Measurements from ENCODE around the gene EXD2. TPM values are rescaled to one million over a fixed set of nuclear protein-coding genes. Genes with fewer than 3 reads are reported as not detected.

Gene EXD2
- 11.0 TPM for polyA plus RNA-seq (2013, experiment 1 of 2)
- polyA plus RNA-seq (2013, experiment 2 of 2): 11.9 TPM

GRCh38 chr14:69191340-69192111 is at the start of gene EXD2:
EXD2 (plus strand) TSS chr14:69191498; CDS start chr14:69209471, 17,973 bp downstream.
- peak; percentile 68 for DNase-seq (ENCODE audit: low spot score)
- WGBS, 2 donors (ENCODE audit: extremely low coverage in 2 of 2, insufficient read length in 2 of 2, insufficient replicate concordance in 1 of 2): no CpG with 5 or more reads among the region's 58 CpGs
- H3K9me3 ChIP-seq (replicated peaks in 1 of 2; ENCODE audit: control insufficient read depth in 2 of 2, insufficient read depth in 1 of 2, low read depth in 1 of 2, low read length in 2 of 2): no peaks in the 10 kb centered on the region
- no peaks in the 10 kb centered on the region for H3K4me1 ChIP-seq (ENCODE audit: control insufficient read depth in 2 of 2, insufficient read depth in 1 of 2, low read depth in 1 of 2, low read length in 2 of 2)
- peak within 1 kb of the TSS; percentile 6 for H4K8ac ChIP-seq (ENCODE audit: low read depth, low read length)
- peak within 1 kb of the TSS; percentile 79 for H2BK5ac ChIP-seq (ENCODE audit: low read length)
- peak within 1 kb of the TSS; percentile 98 for H2AFZ ChIP-seq (ENCODE audit: low read length)
- no peaks in the 10 kb centered on the region for H3K36me3 ChIP-seq (replicated peaks in 1 of 2; ENCODE audit: control insufficient read depth in 2 of 2, insufficient read depth in 2 of 2, low read length in 2 of 2)
- peak within 1 kb of the TSS; percentile 67 for H3K23ac ChIP-seq (ENCODE audit: low read depth, low read length, poor library complexity)
- H2AK5ac ChIP-seq (ENCODE audit: low read depth, low read length): no peak within 1 kb of the TSS
- H3K18ac ChIP-seq (ENCODE audit: low read length): peak within 1 kb of the TSS; percentile 96
- H3K4ac ChIP-seq (ENCODE audit: low read length): no peak within 1 kb of the TSS
- peak within 1 kb of the TSS; percentile 91 to 99 for H3K4me3 ChIP-seq (ENCODE audit: low read length in 2 of 2)
- H2BK12ac ChIP-seq (ENCODE audit: low read length): no peak within 1 kb of the TSS
- H3K27me3 ChIP-seq (ENCODE audit: control insufficient read depth in 3 of 3, insufficient read depth in 3 of 3, low read depth in 1 of 3, low read length in 3 of 3): no peaks in the 10 kb centered on the region
- peak within 1 kb of the TSS; percentile 84 for H3K9ac ChIP-seq (ENCODE audit: low read depth, low read length, poor library complexity)
- H4K91ac ChIP-seq (ENCODE audit: low read depth, low read length, poor library complexity): no peak within 1 kb of the TSS
- H3K79me1 ChIP-seq (ENCODE audit: low read depth, low read length): no peaks in the 10 kb centered on the region
- H3K14ac ChIP-seq (ENCODE audit: low read length): peak within 1 kb of the TSS; percentile 47
- H2BK15ac ChIP-seq (ENCODE audit: low read length): peak within 1 kb of the TSS; percentile 71
- peak within 1 kb of the TSS; percentile 78 for H3K4me2 ChIP-seq (ENCODE audit: insufficient read depth, low read length, poor library complexity, severe bottlenecking)
- H3K27ac ChIP-seq (replicated peaks; ENCODE audit: low read length): no peak within 1 kb of the TSS
- peak within 1 kb of the TSS; percentile 19 for H2BK120ac ChIP-seq (ENCODE audit: low read depth, low read length)

- Histone ChIP-seq H3K79me1 (ENCODE audit: low read depth, low read length) (no peaks in the 10 kb centered on the region), H4K8ac (ENCODE audit: low read depth, low read length) (no peak overlapping the region), H2BK120ac (ENCODE audit: low read depth, low read length) (no peak overlapping the region), H3K36me3 (replicated peaks in 1 of 2; ENCODE audit: control insufficient read depth in 2 of 2, insufficient read depth in 2 of 2, low read length in 2 of 2) (peaks cover 0 to 39% of the 10 kb centered on the region in 2 donors), H3K4me3 (ENCODE audit: low read length in 2 of 2) (no peak overlapping the region), H2BK12ac (ENCODE audit: low read length) (no peak overlapping the region), H3K4me2 (ENCODE audit: insufficient read depth, low read length, poor library complexity, severe bottlenecking) (no peak overlapping the region), H3K14ac (ENCODE audit: low read length) (no peak overlapping the region), H3K27me3 (ENCODE audit: control insufficient read depth in 3 of 3, insufficient read depth in 3 of 3, low read depth in 1 of 3, low read length in 3 of 3) (no peaks in the 10 kb centered on the region), H3K4ac (ENCODE audit: low read length) (no peak overlapping the region), H3K18ac (ENCODE audit: low read length) (no peak overlapping the region), H3K23ac (ENCODE audit: low read depth, low read length, poor library complexity) (no peak overlapping the region), H2BK15ac (ENCODE audit: low read length) (no peak overlapping the region), H3K9ac (ENCODE audit: low read depth, low read length, poor library complexity) (no peak overlapping the region), H3K27ac (replicated peaks; ENCODE audit: low read length) (no peak overlapping the region), H2BK5ac (ENCODE audit: low read length) (no peak overlapping the region), H4K91ac (ENCODE audit: low read depth, low read length, poor library complexity) (no peak overlapping the region), H2AK5ac (ENCODE audit: low read depth, low read length) (no peak overlapping the region), H3K4me1 (ENCODE audit: control insufficient read depth in 2 of 2, insufficient read depth in 1 of 2, low read depth in 1 of 2, low read length in 2 of 2) (peaks cover 3 to 9% of the 10 kb centered on the region in 2 donors), H3K9me3 (replicated peaks in 1 of 2; ENCODE audit: control insufficient read depth in 2 of 2, insufficient read depth in 1 of 2, low read depth in 1 of 2, low read length in 2 of 2) (no peaks in the 10 kb centered on the region), H2AFZ (ENCODE audit: low read length) (no peak overlapping the region)
- no peak for DNase-seq (ENCODE audit: low spot score)
- WGBS, 2 donors (ENCODE audit: extremely low coverage in 2 of 2, insufficient read length in 2 of 2, insufficient replicate concordance in 1 of 2): no CpG with 5 or more reads among the region's 1 CpG
These were observed 49.7 kb upstream of the EXD2 start for GRCh38 chr14:69141550-69141949.

- Histone ChIP-seq H3K18ac (ENCODE audit: low read length) (no peak overlapping the region), H3K4me2 (ENCODE audit: insufficient read depth, low read length, poor library complexity, severe bottlenecking) (no peak overlapping the region), H3K23ac (ENCODE audit: low read depth, low read length, poor library complexity) (no peak overlapping the region), H3K4me1 (ENCODE audit: control insufficient read depth in 2 of 2, insufficient read depth in 1 of 2, low read depth in 1 of 2, low read length in 2 of 2) (peaks cover 3 to 9% of the 10 kb centered on the region in 2 donors), H4K91ac (ENCODE audit: low read depth, low read length, poor library complexity) (no peak overlapping the region), H2BK5ac (ENCODE audit: low read length) (no peak overlapping the region), H2BK12ac (ENCODE audit: low read length) (no peak overlapping the region), H2AK5ac (ENCODE audit: low read depth, low read length) (no peak overlapping the region), H3K36me3 (replicated peaks in 1 of 2; ENCODE audit: control insufficient read depth in 2 of 2, insufficient read depth in 2 of 2, low read length in 2 of 2) (peaks cover 0 to 45% of the 10 kb centered on the region in 2 donors), H2AFZ (ENCODE audit: low read length) (no peak overlapping the region), H3K9me3 (replicated peaks in 1 of 2; ENCODE audit: control insufficient read depth in 2 of 2, insufficient read depth in 1 of 2, low read depth in 1 of 2, low read length in 2 of 2) (no peaks in the 10 kb centered on the region), H3K27ac (replicated peaks; ENCODE audit: low read length) (no peak overlapping the region), H3K14ac (ENCODE audit: low read length) (no peak overlapping the region), H3K79me1 (ENCODE audit: low read depth, low read length) (no peaks in the 10 kb centered on the region), H2BK120ac (ENCODE audit: low read depth, low read length) (no peak overlapping the region), H3K4me3 (ENCODE audit: low read length in 2 of 2) (no peak overlapping the region), H3K27me3 (ENCODE audit: control insufficient read depth in 3 of 3, insufficient read depth in 3 of 3, low read depth in 1 of 3, low read length in 3 of 3) (no peaks in the 10 kb centered on the region), H3K9ac (ENCODE audit: low read depth, low read length, poor library complexity) (no peak overlapping the region), H4K8ac (ENCODE audit: low read depth, low read length) (no peak overlapping the region), H2BK15ac (ENCODE audit: low read length) (no peak overlapping the region), H3K4ac (ENCODE audit: low read length) (no peak overlapping the region)
- WGBS, 2 donors (ENCODE audit: extremely low coverage in 2 of 2, insufficient read length in 2 of 2, insufficient replicate concordance in 1 of 2): no CpG with 5 or more reads among the region's 5 CpGs
- no peak for DNase-seq (ENCODE audit: low spot score)
These were observed 49.2 kb upstream of the EXD2 start for GRCh38 chr14:69142101-69142500.

GRCh38 chr14:69149461-69150244 is 41.6 kb upstream of the EXD2 start:
- H2AFZ ChIP-seq (ENCODE audit: low read length): no peak overlapping the region
- no peak overlapping the region for H3K4me2 ChIP-seq (ENCODE audit: insufficient read depth, low read length, poor library complexity, severe bottlenecking)
- H3K23ac ChIP-seq (ENCODE audit: low read depth, low read length, poor library complexity): no peak overlapping the region
- H3K18ac ChIP-seq (ENCODE audit: low read length): no peak overlapping the region
- peaks cover 3% of the 10 kb centered on the region for H3K79me1 ChIP-seq (ENCODE audit: low read depth, low read length)
- peaks cover 1 to 5% of the 10 kb centered on the region in 2 donors for H3K4me1 ChIP-seq (ENCODE audit: control insufficient read depth in 2 of 2, insufficient read depth in 1 of 2, low read depth in 1 of 2, low read length in 2 of 2)
- no peak overlapping the region for H3K4ac ChIP-seq (ENCODE audit: low read length)
- H2BK12ac ChIP-seq (ENCODE audit: low read length): no peak overlapping the region
- no peak overlapping the region for H4K8ac ChIP-seq (ENCODE audit: low read depth, low read length)
- no peaks in the 10 kb centered on the region for H3K9me3 ChIP-seq (replicated peaks in 1 of 2; ENCODE audit: control insufficient read depth in 2 of 2, insufficient read depth in 1 of 2, low read depth in 1 of 2, low read length in 2 of 2)
- WGBS, 2 donors (ENCODE audit: extremely low coverage in 2 of 2, insufficient read length in 2 of 2, insufficient replicate concordance in 1 of 2): no CpG with 5 or more reads among the region's 2 CpGs
- no peak overlapping the region for H2BK120ac ChIP-seq (ENCODE audit: low read depth, low read length)
- H3K27me3 ChIP-seq (ENCODE audit: control insufficient read depth in 3 of 3, insufficient read depth in 3 of 3, low read depth in 1 of 3, low read length in 3 of 3): peaks cover 0 to 3% (median 0%) of the 10 kb centered on the region in 3 experiments
- H2BK15ac ChIP-seq (ENCODE audit: low read length): no peak overlapping the region
- DNase-seq (ENCODE audit: low spot score): no peak
- no peak overlapping the region for H3K4me3 ChIP-seq (ENCODE audit: low read length in 2 of 2)
- H3K27ac ChIP-seq (replicated peaks; ENCODE audit: low read length): no peak overlapping the region
- no peak overlapping the region for H3K14ac ChIP-seq (ENCODE audit: low read length)
- no peak overlapping the region for H3K9ac ChIP-seq (ENCODE audit: low read depth, low read length, poor library complexity)
- H4K91ac ChIP-seq (ENCODE audit: low read depth, low read length, poor library complexity): no peak overlapping the region
- no peak overlapping the region for H2BK5ac ChIP-seq (ENCODE audit: low read length)
- H2AK5ac ChIP-seq (ENCODE audit: low read depth, low read length): no peak overlapping the region
- H3K36me3 ChIP-seq (replicated peaks in 1 of 2; ENCODE audit: control insufficient read depth in 2 of 2, insufficient read depth in 2 of 2, low read length in 2 of 2): peaks cover 2 to 57% of the 10 kb centered on the region in 2 donors
